ENCODE data around the gene STIM1.
"Not testable (repeated sequence)": the region's sequence is repeated elsewhere in the genome, so short reads cannot be mapped to it uniquely, and the experiment has no call there.

STIM1 gene

GRCh38 chr11:3885855-3886254, 30.4 kb downstream of the STIM1 start:
- no peak for DNase-seq (ENCODE audit: low read depth in 2 of 2)

GRCh38 chr11:3886985-3887384, 31.5 kb downstream of the STIM1 start:
- no peak for DNase-seq (ENCODE audit: low read depth in 2 of 2)

- DNase-seq (ENCODE audit: low read depth in 2 of 2): no peak
Measured at GRCh38 chr11:3888876-3889275, 33.4 kb downstream of the STIM1 start.

DNA sequence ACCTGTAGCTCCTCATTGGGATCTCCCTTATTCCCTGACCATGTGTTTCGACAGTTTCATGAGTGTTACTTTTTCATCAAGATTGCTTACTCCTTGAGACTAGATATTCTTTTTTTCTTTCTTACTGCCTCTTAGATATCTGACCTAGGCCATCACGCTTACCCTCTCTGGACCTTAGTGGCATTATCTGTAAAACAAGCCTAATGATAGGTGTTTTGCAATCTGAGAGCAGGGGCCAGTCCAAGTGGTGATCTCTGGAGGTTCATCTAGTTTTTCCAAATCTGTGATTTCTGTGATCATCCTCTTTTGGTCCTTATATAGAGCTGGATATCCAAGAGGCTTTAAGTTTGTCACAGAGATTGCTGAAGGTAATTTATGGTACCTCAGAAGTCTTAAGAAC, 34.5 kb downstream of the STIM1 start:
- DNase-seq (ENCODE audit: low read depth in 2 of 2): no peak

DNA sequence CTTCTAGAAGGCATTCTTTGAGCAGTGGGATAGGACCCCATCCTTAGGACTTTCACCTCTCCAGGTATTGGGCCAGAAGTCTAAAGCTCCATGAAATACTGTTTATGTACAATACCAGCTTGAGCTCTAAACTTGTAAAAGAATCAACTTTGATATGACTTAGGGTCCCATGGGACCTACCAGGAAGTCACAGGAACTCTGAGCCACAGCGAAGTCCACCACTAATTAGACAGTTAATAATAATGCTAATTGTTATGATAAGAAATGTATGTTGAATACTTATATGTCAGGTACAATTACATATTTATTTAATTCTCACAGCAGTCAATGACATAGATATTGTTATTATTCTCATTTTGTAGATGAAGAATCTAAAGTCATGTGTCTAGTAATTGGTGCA, 35.3 kb downstream of the STIM1 start:
- no peak for DNase-seq (ENCODE audit: low read depth in 2 of 2)

- no peak for DNase-seq (ENCODE audit: low read depth in 2 of 2)
Measured at GRCh38 chr11:3891751-3892150, 36.3 kb downstream of the STIM1 start.

- DNase-seq (ENCODE audit: low read depth in 2 of 2): no peak
Measured at GRCh38 chr11:3892156-3892555, 36.7 kb downstream of the STIM1 start.

DNA sequence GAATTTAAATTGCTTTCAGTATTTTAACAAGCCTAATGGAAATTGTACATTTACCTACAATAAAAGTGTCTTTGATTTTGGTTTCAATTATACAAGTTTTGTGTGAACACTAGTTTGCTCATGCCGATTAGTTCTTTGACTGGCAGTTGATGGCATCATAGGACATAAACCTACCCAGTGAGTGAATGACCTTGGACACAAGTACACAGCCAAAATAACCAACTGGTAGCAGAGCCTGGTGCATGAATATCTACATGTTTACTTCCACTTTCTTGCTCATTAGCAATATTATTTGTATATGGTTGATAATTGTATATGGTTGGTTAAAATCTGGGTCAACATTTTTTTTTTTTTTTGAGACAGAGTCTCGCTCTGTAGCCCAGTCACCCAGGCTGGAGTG, 37.8 kb downstream of the STIM1 start:
- no peak for DNase-seq (ENCODE audit: low read depth in 2 of 2)

GRCh38 chr11:3894128-3894731, 38.8 kb downstream of the STIM1 start:
- DNase-seq (ENCODE audit: low read depth in 2 of 2): no peak

- DNase-seq (ENCODE audit: low read depth in 2 of 2): no peak
Measured at GRCh38 chr11:3896644-3897043, 41.2 kb downstream of the STIM1 start.

DNA sequence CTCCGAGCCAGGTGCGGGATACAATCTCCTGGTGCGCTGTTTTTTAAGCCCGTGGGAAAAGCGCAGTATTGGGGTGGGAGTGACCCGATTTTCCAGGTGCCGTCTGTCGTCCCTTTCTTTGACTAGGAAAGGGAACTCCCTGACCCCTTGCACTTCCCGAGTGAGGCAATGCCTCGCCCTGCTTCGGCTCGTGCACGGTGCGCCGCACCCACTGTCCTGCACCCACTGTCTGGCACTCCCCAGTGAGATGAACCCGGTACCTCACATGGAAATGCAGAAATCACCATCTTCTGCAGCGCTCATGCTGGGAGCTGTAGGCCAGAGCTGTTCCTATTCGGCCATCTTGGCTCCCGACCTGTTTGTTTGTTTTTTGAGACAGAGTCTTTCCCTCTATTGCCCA, 44.8 kb downstream of the STIM1 start:
- DNase-seq (ENCODE audit: low read depth in 2 of 2): not testable (repeated sequence)

GRCh38 chr11:3901249-3902025, 46.0 kb downstream of the STIM1 start:
- no peak for DNase-seq (ENCODE audit: low read depth in 2 of 2)

- no peak for DNase-seq (ENCODE audit: low read depth in 2 of 2)
Measured at GRCh38 chr11:3902441-3902840, 47.0 kb downstream of the STIM1 start.

DNA sequence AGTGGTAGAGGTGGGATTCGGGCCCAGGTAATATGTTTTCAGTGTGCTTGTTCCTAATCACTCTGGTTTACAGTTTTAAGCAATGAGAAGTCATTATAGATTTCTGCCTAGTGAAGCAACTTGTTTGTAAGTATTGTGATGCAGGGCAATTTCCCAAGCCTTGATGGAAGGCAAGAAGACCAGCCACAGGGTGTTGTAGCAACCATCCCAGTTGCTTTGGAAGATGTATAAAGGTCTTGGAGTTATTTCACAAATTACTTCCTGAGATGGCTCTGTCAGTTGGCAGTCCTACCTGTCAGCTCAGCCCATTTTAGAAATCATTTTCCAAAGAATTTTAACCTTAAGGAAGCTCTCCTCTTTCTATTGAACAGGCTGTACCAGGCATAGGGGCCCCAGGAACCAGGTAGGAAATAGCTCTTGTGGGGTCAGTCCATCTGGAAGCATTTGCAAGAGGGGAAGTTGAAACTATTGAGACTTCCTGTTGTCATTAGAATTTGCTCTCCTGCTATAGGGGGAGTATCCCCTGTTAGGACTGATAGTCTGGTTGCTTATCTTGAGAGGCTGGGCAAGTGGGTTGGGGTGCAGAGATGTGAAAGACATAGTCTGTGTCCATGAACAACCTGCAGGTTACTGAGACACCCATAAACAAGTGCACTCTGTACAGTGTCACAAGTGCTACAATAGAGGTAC, 47.9 kb downstream of the STIM1 start:
- DNase-seq (ENCODE audit: low read depth in 2 of 2): no peak

- no peak for DNase-seq (ENCODE audit: low read depth in 2 of 2)
Measured at GRCh38 chr11:3904228-3904627, 48.8 kb downstream of the STIM1 start.

DNA sequence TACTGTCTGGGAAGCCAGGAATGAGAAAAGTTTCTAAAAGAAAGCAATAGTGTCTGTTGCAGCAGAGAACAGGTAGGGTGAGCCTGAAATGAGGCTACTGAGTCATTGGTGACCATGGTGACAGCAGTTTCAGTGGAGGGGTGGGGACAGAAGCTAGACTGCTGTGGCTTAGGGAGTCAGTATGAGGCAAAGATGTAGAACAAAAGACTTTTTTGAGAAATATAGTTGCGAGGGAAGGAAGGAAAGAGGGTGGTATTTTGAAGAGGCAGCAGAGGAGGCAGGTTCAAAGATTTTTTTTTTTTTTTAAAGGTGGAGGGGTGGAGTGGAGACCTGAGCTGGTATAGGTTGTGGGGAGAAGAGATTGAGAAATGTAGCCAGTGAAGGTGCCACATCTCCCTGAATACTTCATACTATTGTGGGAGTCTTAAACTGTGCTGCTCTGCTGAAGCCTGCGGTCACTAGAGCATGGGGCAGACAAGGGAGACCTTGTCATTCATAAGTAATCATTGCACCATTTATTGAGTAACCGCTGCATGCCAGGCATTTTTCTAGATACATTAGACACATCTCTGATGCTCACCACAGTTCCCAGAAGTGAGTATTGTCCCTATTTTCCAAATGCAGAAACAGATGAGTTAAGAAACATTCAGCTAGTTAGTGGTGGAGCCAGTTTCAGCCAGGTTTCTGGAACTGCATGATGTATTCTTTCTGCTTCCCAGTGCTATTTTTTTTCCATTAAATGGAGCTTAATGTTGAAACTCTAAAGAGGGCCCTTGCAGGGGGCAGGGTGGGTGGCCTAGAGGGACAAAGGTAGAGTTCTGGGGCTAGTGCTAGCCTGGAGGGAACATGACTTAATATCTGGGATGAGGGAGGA, 49.9 kb downstream of the STIM1 start:
- peak; percentile 10 to 27 for DNase-seq (ENCODE audit: low read depth in 2 of 2)

GRCh38 chr11:3906166-3906565, 50.7 kb downstream of the STIM1 start:
- no peak for DNase-seq (ENCODE audit: low read depth in 2 of 2)

DNA sequence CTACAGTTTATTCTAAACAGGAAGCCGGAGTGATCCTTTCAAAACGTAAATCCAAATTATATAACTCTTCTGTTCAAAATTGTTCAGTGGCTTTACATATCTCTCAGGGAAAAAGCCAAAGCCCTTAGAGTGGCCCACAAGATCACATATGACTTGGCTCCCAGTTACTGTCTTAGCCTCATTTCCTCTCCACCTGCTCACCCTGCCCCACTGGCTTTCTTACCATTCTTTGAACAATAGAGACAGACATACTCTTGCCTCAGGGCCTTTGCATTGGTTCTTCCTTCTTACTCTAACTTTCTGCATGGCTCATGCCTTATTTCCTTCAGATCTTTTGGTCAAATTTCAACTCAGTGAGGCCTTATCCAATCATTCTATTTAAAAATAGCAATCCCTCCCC, 52.1 kb downstream of the STIM1 start:
- no peak for DNase-seq (ENCODE audit: low read depth in 2 of 2)

DNA sequence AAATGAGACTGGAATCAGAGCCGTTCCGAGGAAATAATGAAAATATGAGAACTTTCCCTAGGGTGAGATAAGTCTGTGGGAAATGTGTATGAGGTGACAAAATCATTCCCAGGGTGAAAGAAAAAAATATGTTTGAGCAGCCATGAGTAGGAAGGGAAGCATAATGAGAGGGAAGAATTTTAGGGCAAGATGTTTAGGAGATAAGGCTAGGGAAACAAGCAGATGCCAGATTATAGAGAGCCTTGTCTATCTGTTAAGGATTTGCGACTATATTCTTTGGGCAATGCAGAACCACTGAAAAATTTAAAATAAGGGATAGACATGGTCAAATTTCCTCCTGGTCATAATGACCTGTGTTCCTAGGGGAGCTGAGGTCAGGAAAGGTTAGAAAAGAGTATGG, 54.4 kb downstream of the STIM1 start:
- DNase-seq (ENCODE audit: low read depth in 2 of 2): no peak

GRCh38 chr11:3911908-3912505, 56.5 kb downstream of the STIM1 start:
- DNase-seq (ENCODE audit: low read depth in 2 of 2): no peak

- DNase-seq (ENCODE audit: low read depth in 2 of 2): no peak
Measured at GRCh38 chr11:3913921-3914320, 58.5 kb downstream of the STIM1 start.

GRCh38 chr11:3914805-3915204, 59.3 kb downstream of the STIM1 start:
- DNase-seq (ENCODE audit: low read depth in 2 of 2): no peak
